ENCODE results near the gene ALK.
"Not testable (repeated sequence)": the region's sequence is repeated elsewhere in the genome, so short reads cannot be mapped to it uniquely, and the experiment has no call there.

ALK gene

GRCh38 chr2:29750463-29750862 lies 170.9 kb downstream of the ALK start:
- DNase-seq = not testable (repeated sequence)

GRCh38 chr2:29749843-29750242 lies 171.5 kb downstream of the ALK start:
- DNase-seq = peak; percentile 47

- DNase-seq = no peak
Measured at GRCh38 chr2:29749041-29749440, 172.3 kb downstream of the ALK start.

- DNase-seq = no peak
Measured at GRCh38 chr2:29747786-29748470, 173.5 kb downstream of the ALK start.

- DNase-seq = no peak
Measured at GRCh38 chr2:29744976-29745375, 176.4 kb downstream of the ALK start.

GRCh38 chr2:29743516-29743915 lies 177.9 kb downstream of the ALK start:
- no peak for DNase-seq

- DNase-seq = no peak
Measured at GRCh38 chr2:29742656-29743055, 178.7 kb downstream of the ALK start.

- DNase-seq = no peak
Measured at GRCh38 chr2:29741132-29741531, 180.3 kb downstream of the ALK start.

- DNase-seq = no peak
Measured at GRCh38 chr2:29733965-29734364, 187.4 kb downstream of the ALK start.

GRCh38 chr2:29733213-29733612 lies 188.2 kb downstream of the ALK start:
- DNase-seq = no peak

- no peak for DNase-seq
Measured at GRCh38 chr2:29731948-29732347, 189.4 kb downstream of the ALK start.

GRCh38 chr2:29729932-29730331 lies 191.5 kb downstream of the ALK start:
- DNase-seq = no peak

- DNase-seq = no peak
Measured at GRCh38 chr2:29729401-29729800, 192.0 kb downstream of the ALK start.

- DNase-seq = no peak
Measured at GRCh38 chr2:29726976-29727375, 194.4 kb downstream of the ALK start.

GRCh38 chr2:29725610-29726009 lies 195.8 kb downstream of the ALK start:
- DNase-seq = no peak

GRCh38 chr2:29724282-29724681 lies 197.1 kb downstream of the ALK start:
- no peak for DNase-seq

- no peak for DNase-seq
Measured at GRCh38 chr2:29723255-29724001, 198.0 kb downstream of the ALK start.

- no peak for DNase-seq
Measured at GRCh38 chr2:29719639-29720038, 201.7 kb downstream of the ALK start.

GRCh38 chr2:29718076-29718686 lies 203.2 kb downstream of the ALK start:
- no peak for DNase-seq

- no peak for DNase-seq
Measured at GRCh38 chr2:29715655-29716054, 205.7 kb downstream of the ALK start.

GRCh38 chr2:29714333-29714732 lies 207.1 kb downstream of the ALK start:
- no peak for DNase-seq

GRCh38 chr2:29706171-29706720 lies 215.1 kb downstream of the ALK start:
- no peak for DNase-seq

GRCh38 chr2:29705616-29706015 lies 215.8 kb downstream of the ALK start:
- no peak for DNase-seq

- no peak for DNase-seq
Measured at GRCh38 chr2:29703336-29703735, 218.1 kb downstream of the ALK start.
